ENCODE data around the gene ZNF365. TPM values are rescaled to one million over a fixed set of nuclear protein-coding genes. Genes with fewer than 3 reads are reported as not detected.

The ZNF365 gene
- total and polyA plus RNA-seq, 8 donors, result 0.18 to 0.40 TPM; not detected in 6

DNA sequence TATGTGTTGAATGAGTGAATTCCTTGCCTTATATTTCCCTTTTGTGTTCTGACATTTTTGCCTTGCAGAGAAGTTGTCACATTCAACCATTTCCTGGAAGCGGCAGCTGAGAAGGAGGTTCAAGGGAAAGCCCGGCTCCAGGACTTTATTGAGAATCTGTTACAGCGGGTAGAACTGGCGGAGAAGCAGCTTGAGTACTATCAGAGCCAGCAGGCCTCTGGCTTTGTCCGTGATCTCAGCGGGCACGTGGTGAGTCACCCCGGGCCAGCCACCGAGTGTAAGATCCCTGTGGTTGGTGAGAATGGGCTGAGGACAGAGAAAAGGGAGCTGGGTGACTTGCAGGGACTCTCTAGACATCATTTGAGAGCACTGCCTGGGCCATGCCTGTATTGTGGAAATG is 14.2 kb downstream of the ZNF365 start:
- H3K36me3 ChIP-seq, result no peaks in the 10 kb centered on the region
- no peaks in the 10 kb centered on the region for H3K4me1 ChIP-seq
- 85 to 90% (median 89%) methylated on average over 9 of the region's 9 CpGs for WGBS, 5 donors
- TF ChIP-seq POLR2A (IDR thresholded peaks at IDR 0.05) (no peak), POLR2AphosphoS5 (IDR thresholded peaks at IDR 0.05) (no peak), CTCF (IDR thresholded peaks at IDR 0.05) (no peak), EP300 (IDR thresholded peaks at IDR 0.05) (no peak)
- H3K27ac ChIP-seq, result no peak overlapping the region
- H3K4me3 ChIP-seq, result no peak overlapping the region
- DNase-seq, result no peak
- H3K9me3 ChIP-seq, result no peaks in the 10 kb centered on the region
- intact Hi-C loops (cut with DNase I; ENCODE audit: low total_unique reads), result no loop called here
- no peaks in the 10 kb centered on the region for H3K27me3 ChIP-seq

DNA sequence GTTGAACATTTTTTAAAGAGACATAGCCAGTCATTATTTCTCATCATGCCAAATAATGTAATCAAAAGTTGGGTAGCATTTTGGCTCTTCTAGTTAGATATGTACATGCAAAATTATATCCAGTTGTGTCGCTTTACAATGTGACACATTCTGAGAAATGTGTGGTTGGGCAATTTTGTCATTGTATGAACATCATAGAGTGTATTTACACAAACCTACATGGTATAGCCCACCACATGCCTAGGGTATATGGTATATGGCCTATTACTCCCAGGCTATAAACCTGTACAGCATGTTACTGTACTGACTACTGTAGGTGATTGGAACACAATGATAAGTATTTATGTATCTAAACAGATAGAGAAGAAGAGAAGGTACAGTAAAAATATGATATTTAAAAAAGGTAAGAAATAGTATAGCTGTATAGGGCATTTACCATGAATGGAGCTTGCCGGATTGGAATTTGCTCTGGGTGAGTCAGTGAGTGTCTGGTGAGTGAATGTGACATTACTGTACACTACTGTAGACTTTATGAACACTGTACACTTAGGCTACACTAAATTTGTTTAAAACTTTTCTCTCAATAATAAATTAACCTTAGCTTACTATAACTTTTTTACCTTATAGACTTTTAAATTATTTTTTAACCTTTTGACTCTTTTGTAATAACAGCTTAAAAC is 16.5 kb downstream of the ZNF365 start:
- Histone ChIP-seq H3K4me3 (no peak overlapping the region), H3K27me3 (peaks cover 0 to 4% (median 0%) of the 10 kb centered on the region in 3 donors), H3K4me1 (no peaks in the 10 kb centered on the region), H3K36me3 (no peaks in the 10 kb centered on the region), H3K27ac (no peak overlapping the region), H3K9me3 (no peaks in the 10 kb centered on the region)
- no peak for DNase-seq
- TF ChIP-seq CTCF (IDR thresholded peaks at IDR 0.05), result no peak
- TF ChIP-seq POLR2A (IDR thresholded peaks at IDR 0.05), result no peak
- no peak for TF ChIP-seq POLR2AphosphoS5 (IDR thresholded peaks at IDR 0.05)
- TF ChIP-seq EP300 (IDR thresholded peaks at IDR 0.05), result no peak
- 88 to 94% (median 93%) methylated on average over 2 of the region's 2 CpGs for WGBS, 5 donors
- intact Hi-C loops (cut with DNase I; ENCODE audit: low total_unique reads), result no loop called here

DNA sequence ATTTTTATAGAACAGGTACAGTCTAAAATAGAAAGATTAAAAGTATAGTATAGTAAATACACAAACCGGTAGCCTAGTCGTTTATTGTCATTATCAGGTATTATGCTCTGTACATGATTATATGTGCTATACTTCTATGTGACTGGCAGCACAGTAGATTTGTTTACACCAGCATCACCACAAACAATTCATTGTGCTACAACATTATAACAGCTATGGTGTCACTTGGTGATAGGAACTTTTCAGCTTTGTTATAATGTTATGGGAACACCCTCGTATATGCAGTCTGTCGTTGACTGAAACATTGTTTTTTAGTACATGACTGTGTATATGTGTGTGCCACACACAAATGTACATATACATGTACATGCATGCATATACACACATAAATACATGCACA is 19.1 kb downstream of the ZNF365 start:
- Histone ChIP-seq H3K27me3 (peaks cover 0 to 4% (median 0%) of the 10 kb centered on the region in 3 donors), H3K27ac (no peak overlapping the region), H3K36me3 (no peaks in the 10 kb centered on the region), H3K4me1 (no peaks in the 10 kb centered on the region), H3K9me3 (no peaks in the 10 kb centered on the region), H3K4me3 (no peak overlapping the region)
- TF ChIP-seq EP300 (IDR thresholded peaks at IDR 0.05) (no peak), POLR2AphosphoS5 (IDR thresholded peaks at IDR 0.05) (no peak), CTCF (IDR thresholded peaks at IDR 0.05) (no peak), POLR2A (IDR thresholded peaks at IDR 0.05) (no peak)
- intact Hi-C loops (cut with DNase I; ENCODE audit: low total_unique reads), result no loop called here
- DNase-seq, result no peak
- 80 to 89% (median 83%) methylated on average over 4 of the region's 4 CpGs for WGBS, 5 donors

DNA sequence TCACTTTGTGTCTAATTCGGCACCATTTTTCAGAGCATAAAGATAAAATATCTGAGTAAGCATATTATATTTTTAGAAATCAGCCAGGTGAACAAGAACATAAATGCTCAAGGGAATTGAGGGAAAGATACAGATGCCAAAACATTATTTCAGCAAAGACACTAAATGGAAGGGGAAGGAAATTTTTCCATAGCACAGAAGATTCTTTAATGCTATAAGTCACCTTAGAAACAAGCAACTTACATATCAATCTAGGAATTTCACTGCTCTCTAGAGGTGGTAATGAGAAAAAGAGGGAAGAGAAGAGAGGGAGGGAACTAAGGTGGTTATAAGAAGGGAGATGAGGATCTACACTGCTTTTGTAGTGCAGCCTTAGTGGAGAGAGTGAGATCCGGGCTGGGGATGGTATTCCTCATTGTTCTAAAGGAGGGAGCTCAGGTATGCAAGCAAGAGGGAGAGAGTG is 20.4 kb downstream of the ZNF365 start:
- no peak for TF ChIP-seq POLR2AphosphoS5 (IDR thresholded peaks at IDR 0.05)
- no peak for TF ChIP-seq POLR2A (IDR thresholded peaks at IDR 0.05)
- no peaks in the 10 kb centered on the region for H3K9me3 ChIP-seq
- no peaks in the 10 kb centered on the region for H3K36me3 ChIP-seq
- no peak overlapping the region for H3K4me3 ChIP-seq
- DNase-seq, result no peak
- H3K27me3 ChIP-seq, result peaks cover 0 to 4% (median 0%) of the 10 kb centered on the region in 3 donors
- no peak overlapping the region for H3K27ac ChIP-seq
- whole genome bisulfite sequencing, 5 donors, result 50 to 63% (median 56%) methylated on average over 2 of the region's 2 CpGs
- no peaks in the 10 kb centered on the region for H3K4me1 ChIP-seq
- intact Hi-C loops (cut with DNase I; ENCODE audit: low total_unique reads), result no loop called here

GRCh38 chr10:62395892-62396291 is 21.7 kb downstream of the ZNF365 start:
- TF ChIP-seq POLR2AphosphoS5 (IDR thresholded peaks at IDR 0.05) (no peak), POLR2A (IDR thresholded peaks at IDR 0.05) (no peak), CTCF (IDR thresholded peaks at IDR 0.05) (no peak), EP300 (IDR thresholded peaks at IDR 0.05) (no peak)
- Histone ChIP-seq H3K27ac (no peak overlapping the region), H3K4me3 (no peak overlapping the region), H3K9me3 (no peaks in the 10 kb centered on the region), H3K4me1 (no peaks in the 10 kb centered on the region), H3K36me3 (no peaks in the 10 kb centered on the region), H3K27me3 (peaks cover 0 to 4% (median 0%) of the 10 kb centered on the region in 3 donors)
- intact Hi-C loops (cut with DNase I; ENCODE audit: low total_unique reads), result no loop called here
- WGBS, 5 donors, result 57 to 94% (median 74%) methylated on average over 1 of the region's 1 CpG
- DNase-seq, result no peak

All from stomach (tissue), 9 donors.